LNCAP (cell line): ENCODE results near the gene BMX.

Experiments used
- CTCF ChIP-seq: fragments of 450-650 bp; IDR thresholded peaks from 2 replicates; pipeline ENCODE4 v1.5.1; 2017; ENCODE audit warnings: mild to moderate bottlenecking

BMX gene

DNA sequence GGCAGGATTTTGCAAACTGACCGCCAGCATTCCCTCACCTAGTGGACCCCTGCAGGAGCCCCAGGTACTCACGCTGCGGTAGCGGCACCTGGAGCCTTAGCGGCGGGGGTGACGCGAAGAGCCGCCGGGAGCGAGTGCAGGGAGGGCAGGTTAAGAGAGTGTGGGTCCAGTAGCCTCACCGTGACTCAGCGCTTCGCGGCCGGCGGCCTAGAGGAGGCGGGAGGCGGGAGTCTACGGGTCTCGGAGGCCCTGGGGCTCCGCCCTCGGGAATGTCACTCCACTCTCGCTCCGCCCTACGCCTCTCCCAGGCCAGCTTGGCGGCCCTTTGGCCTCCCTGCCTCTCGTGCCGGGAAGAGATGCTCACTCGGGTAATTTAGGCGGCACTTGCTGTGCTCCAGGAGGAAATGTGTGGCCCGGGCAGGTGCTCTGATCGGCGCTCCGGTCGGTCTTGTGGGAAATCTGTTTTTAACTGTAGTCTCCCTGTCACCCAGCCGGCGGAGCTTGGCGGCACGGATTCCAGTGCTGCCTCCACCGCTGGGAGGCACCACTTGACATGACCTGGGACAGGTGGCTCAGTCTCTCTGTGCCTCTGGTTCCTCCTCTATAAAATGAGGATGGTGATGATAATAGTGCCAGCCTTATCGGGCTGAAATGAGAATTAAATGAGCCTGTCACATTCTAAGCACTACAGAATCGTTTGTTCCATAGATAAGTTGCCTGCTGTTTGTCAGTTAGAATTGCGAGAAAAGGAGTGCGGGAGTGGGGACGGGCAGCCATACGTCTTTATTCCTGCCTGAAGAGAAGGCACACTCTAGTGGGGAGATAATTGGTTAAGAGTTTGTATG lies 7.3 kb upstream of the BMX start, which contains the start of gene PIR:
PIR (minus strand) TSS at position 216 of the 845 bp plus-strand sequence. CDS start 2,076 bp downstream, outside the sequence.
- peak; percentile 59 for TF ChIP-seq CTCF

- no peak for TF ChIP-seq CTCF
Measured at GRCh38 chrX:15495801-15496200, 4.8 kb upstream of the BMX start.

GRCh38 chrX:15496824-15497223 lies 3.8 kb upstream of the BMX start:
- no peak for TF ChIP-seq CTCF

DNA sequence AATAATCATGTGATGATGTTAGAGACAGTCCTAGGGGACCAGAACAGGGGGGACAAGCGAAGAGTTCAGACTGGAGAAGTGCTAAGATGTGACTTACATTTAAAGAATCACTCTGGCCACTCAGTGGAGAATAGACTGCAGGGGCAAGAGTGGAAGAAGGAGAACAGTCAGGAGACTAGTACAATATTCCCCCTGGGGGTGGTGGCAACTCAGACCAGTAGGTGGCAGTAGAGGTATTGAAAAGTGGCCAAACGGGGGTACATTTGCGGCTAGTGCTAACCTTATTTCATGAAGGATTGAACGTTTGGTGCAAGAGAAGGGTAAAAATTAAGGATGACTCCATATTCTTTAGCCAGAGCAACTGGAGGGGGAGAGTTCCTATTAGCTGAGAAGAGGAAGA lies 2.7 kb upstream of the BMX start:
- TF ChIP-seq CTCF: peak; percentile 62

DNA sequence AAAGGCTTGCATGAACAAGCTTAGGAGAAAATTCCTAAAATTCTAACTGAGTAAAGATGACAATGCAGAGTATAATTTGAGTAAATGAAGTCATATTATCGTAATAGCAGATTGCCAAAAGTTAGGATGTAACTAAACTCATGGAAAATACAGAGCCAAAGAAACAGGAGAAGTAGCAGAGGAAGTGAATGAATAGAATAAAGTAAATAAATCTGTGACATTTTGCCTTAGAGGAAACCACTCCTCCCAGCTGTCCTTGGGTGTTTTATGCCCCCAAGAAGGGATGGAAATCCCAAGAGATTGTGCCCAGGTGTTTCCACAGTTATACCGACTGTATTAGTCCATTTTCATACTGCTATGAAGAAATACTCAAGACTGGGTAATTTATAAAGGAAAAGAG lies 1.9 kb upstream of the BMX start:
- no peak for TF ChIP-seq CTCF

- no peak for TF ChIP-seq CTCF
Measured at GRCh38 chrX:15499976-15500375, 631 bp upstream of the BMX start.

DNA sequence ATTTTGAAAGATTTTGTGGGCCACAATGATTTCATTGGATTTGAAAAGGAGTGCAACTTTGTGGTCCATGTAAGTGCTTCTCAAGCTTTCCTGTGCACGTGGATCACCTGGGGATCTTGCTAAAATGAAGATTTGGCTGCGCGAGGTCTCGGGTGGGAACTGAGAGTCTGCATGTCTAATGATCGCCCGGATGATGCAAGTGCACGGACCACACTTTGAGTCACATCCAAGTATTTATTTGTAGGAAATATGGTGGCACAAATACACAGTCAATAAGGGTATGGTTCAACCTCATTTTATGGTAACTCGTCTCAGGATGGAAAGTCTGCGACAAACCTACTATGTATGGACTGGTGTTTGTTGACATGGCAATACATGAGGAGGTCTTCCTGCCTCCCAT lies 899 bp downstream of the BMX start:
- no peak for TF ChIP-seq CTCF
